CD14-positive monocyte (primary cell): ENCODE data around the gene ULK3. TPM values are rescaled to one million over a fixed set of nuclear protein-coding genes. Genes with fewer than 3 reads are reported as not detected.

Experiments
- DNase-seq, 3 donors: peaks; one replicate each; pipeline ENCODE4 v3.0.0-alpha.2; 2011 to 2022
- H2AFZ ChIP-seq: 2 replicates; pipeline ENCODE4 v1.6.0; 2012; ENCODE audit warnings: mild to moderate bottlenecking, low read depth, low read length, inconsistent platforms; ENCODE audit not compliant: insufficient read depth, poor library complexity, severe bottlenecking
- H3K27ac ChIP-seq, 2 donors: 1 replicate in 1 of 2; 2 replicates in 1 of 2; pipeline ENCODE4 v1.5.1; 2012 to 2013; ENCODE audit warnings: low read length in 2 of 2, control low read depth in 1 of 2, inconsistent platforms in 1 of 2, low read depth in 1 of 2, mild to moderate bottlenecking in 1 of 2
- H3K27me3 ChIP-seq, 2 donors: one replicate each; pipeline versions ENCODE4 v1.6.0 to v1.6.1; 2011 to 2013; ENCODE audit warnings: low read length in 2 of 2; ENCODE audit not compliant: control insufficient read depth in 2 of 2, insufficient read depth in 2 of 2
- H3K36me3 ChIP-seq, 2 donors: replicated peaks in 1 of 2; 1 replicate in 1 of 2; 2 replicates in 1 of 2; pipeline versions ENCODE4 v1.5.1 to v1.6.1; 2012 to 2013; ENCODE audit warnings: low read length in 2 of 2, control low read depth in 1 of 2, inconsistent platforms in 1 of 2, mild to moderate bottlenecking in 1 of 2; ENCODE audit not compliant: insufficient read depth in 2 of 2, control insufficient read depth in 1 of 2
- H3K4me1 ChIP-seq, 2 donors: 1 replicate in 1 of 2; 2 replicates in 1 of 2; pipeline versions ENCODE4 v1.5.1 to v1.6.1; 2012 to 2013; ENCODE audit warnings: low read length in 2 of 2, control low read depth in 1 of 2, inconsistent platforms in 1 of 2, mild to moderate bottlenecking in 1 of 2, moderate library complexity in 1 of 2; ENCODE audit not compliant: insufficient read depth in 2 of 2, control insufficient read depth in 1 of 2
- H3K4me2 ChIP-seq: replicated peaks from 2 replicates; pipeline ENCODE3; 2012; ENCODE audit warnings: low read length, moderate library complexity, mild to moderate bottlenecking; ENCODE audit not compliant: poor library complexity, severe bottlenecking; ENCODE audit errors: extremely low read depth
- H3K4me3 ChIP-seq, 3 experiments: fragments of 200-600 bp in 1 of 3; sonication (generic) in 1 of 3; replicated peaks in 1 of 3; 1 replicate in 2 of 3; 2 replicates in 1 of 3; pipeline ENCODE4 v1.5.1; 2011 to 2013; ENCODE audit warnings: low read length in 3 of 3, mild to moderate bottlenecking in 3 of 3, control low read depth in 2 of 3, low read depth in 2 of 3, inconsistent platforms in 1 of 3, moderate library complexity in 1 of 3
- H3K79me2 ChIP-seq: 2 replicates; pipeline ENCODE4 v1.6.0; 2012; ENCODE audit warnings: mild to moderate bottlenecking, control low read depth, inconsistent platforms, low read length, moderate library complexity; ENCODE audit not compliant: insufficient read depth
- H3K9ac ChIP-seq: 2 replicates; pipeline ENCODE4 v1.6.0; 2017; ENCODE audit warnings: low read length, mild to moderate bottlenecking; ENCODE audit not compliant: insufficient read depth, poor library complexity, severe bottlenecking
- H3K9me3 ChIP-seq, 2 donors: replicated peaks in 1 of 2; 1 replicate in 1 of 2; 2 replicates in 1 of 2; pipeline versions ENCODE4 v1.5.1 to v1.6.1; 2012 to 2013; ENCODE audit warnings: low read length in 2 of 2, control low read depth in 1 of 2; ENCODE audit not compliant: control insufficient read depth in 1 of 2, insufficient read depth in 1 of 2
- H4K20me1 ChIP-seq: 2 replicates; pipeline ENCODE4 v1.6.0; 2012; ENCODE audit warnings: mild to moderate bottlenecking, low read length, control low read depth, moderate library complexity; ENCODE audit not compliant: insufficient read depth
- H3K27ac Mint-ChIP-seq, 7 donors: one replicate each; pipeline ENCODE4 v1.8.0; 2020; ENCODE audit warnings: mild to moderate bottlenecking in 7 of 7, mixed read lengths in 7 of 7, moderate library complexity in 6 of 7, inconsistent platforms in 2 of 7
- H3K27me3 Mint-ChIP-seq, 3 donors: one replicate each; pipeline ENCODE4 v1.8.0; 2021 to 2022; ENCODE audit warnings: low read depth in 3 of 3, mild to moderate bottlenecking in 3 of 3, mixed read lengths in 3 of 3, moderate library complexity in 3 of 3, inconsistent platforms in 1 of 3
- H3K36me3 Mint-ChIP-seq, 2 donors: one replicate each; pipeline ENCODE4 v1.8.0; 2020; ENCODE audit warnings: mixed read lengths in 2 of 2, inconsistent platforms in 1 of 2, mild to moderate bottlenecking in 1 of 2
- H3K4me1 Mint-ChIP-seq: one replicate; pipeline ENCODE4 v1.8.0; 2020; ENCODE audit warnings: mild to moderate bottlenecking, mixed read lengths
- H3K4me3 Mint-ChIP-seq, 2 donors: one replicate each; pipeline ENCODE4 v1.8.0; 2020; ENCODE audit warnings: mild to moderate bottlenecking in 2 of 2, mixed read lengths in 2 of 2, moderate library complexity in 1 of 2
- H3K9me3 Mint-ChIP-seq, 7 donors: one replicate each; pipeline ENCODE4 v1.8.0; 2020 to 2022; ENCODE audit warnings: mixed read lengths in 7 of 7, mild to moderate bottlenecking in 6 of 7, moderate library complexity in 6 of 7, inconsistent platforms in 2 of 7
- CTCF ChIP-seq: fragments of 200-600 bp; IDR thresholded peaks from one replicate; pipeline ENCODE4 v1.8.0; 2022; ENCODE audit warnings: antibody characterized with exemption, mild to moderate bottlenecking
- WGBS: methylation state at CpG from one replicate; pipeline ENCODE4 v1.1.5; 2013; ENCODE audit warnings: missing lambda C conversion rate; ENCODE audit not compliant: insufficient coverage; 5-methylcytosine and 5-hydroxymethylcytosine counted together
- intact Hi-C, 2 donors: fragments of 100-400 bp; cut with micrococcal nuclease; formaldehyde crosslinking; loops; one replicate each; pipeline versions ENCODE4 v1.15.0 to v1.15.1; 2023
- polyA plus RNA-seq, 3 donors: library from polyadenylated mRNA; depleted of rRNA in 1 of 3; unstranded in 2 of 3; stranded (reverse) in 1 of 3; fragments of 300-500 nt in 2 of 3; fragments of >200 nt in 1 of 3; fragmentation: Illumina TruSeq in 2 of 3; gene quantifications; 1 replicate in 2 of 3; 2 replicates in 1 of 3; pipeline ENCODE4 v1.2.3, GENCODE V29; 2012 to 2021

Gene ULK3
- polyA plus RNA-seq, 3 donors = 9.4 to 58.7 (median 16.0) TPM

DNA sequence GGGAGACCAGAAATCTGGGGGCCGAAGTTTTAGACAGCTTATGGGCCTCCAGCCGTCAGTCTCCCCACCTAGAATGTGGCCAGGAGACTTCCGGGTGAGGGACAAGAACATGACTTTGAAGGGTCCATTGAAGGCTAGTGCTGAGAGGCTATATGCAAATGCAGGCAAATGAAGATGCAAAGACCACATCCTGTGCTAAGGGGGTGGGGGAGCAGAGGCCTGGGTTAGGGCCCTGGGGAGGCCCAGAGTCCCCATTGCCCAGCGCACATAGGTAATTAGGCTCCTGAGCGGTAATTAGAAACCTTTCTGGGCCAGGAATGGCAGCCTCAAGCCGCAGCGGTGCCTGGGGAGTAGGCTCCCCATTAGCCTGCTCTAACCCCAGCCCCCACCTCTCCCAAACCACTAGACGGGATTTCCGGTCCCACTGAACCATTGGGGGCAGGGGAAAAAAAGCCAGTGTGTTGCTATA lies 54.2 kb downstream of the ULK3 start:
- no peak for DNase-seq
- Histone ChIP-seq H4K20me1 (peaks cover 26% of the 10 kb centered on the region), H3K36me3 (peaks cover 12 to 26% of the 10 kb centered on the region in 2 donors), H3K27me3 (no peaks in the 10 kb centered on the region), H3K9me3 (no peaks in the 10 kb centered on the region), H3K27ac (peak overlapping the region; percentile 96 to 97), H3K4me2 (peak overlapping the region; percentile 93), H3K4me3 (peak overlapping the region; percentile 17 to 100 (median 46)), H2AFZ (no peak overlapping the region), H3K4me1 (peaks cover 100% of the 10 kb centered on the region in 2 donors), H3K9ac (peak overlapping the region; percentile 76), H3K79me2 (peaks cover 94% of the 10 kb centered on the region)
- H3K4me3 Mint-ChIP-seq = peak overlapping the region; percentile 94 to 95
- H3K36me3 Mint-ChIP-seq = peaks cover 41 to 66% of the 10 kb centered on the region in 2 donors
- 0% methylated on average over 3 of the region's 9 CpGs for WGBS
- TF ChIP-seq CTCF = no peak
- H3K9me3 Mint-ChIP-seq = peaks cover 0 to 2% (median 0%) of the 10 kb centered on the region in 7 donors
- peak overlapping the region; percentile 99 to 100 (median 100) for H3K27ac Mint-ChIP-seq
- H3K4me1 Mint-ChIP-seq = peaks cover 95% of the 10 kb centered on the region
- peaks cover 0 to 2% (median 0%) of the 10 kb centered on the region in 3 donors for H3K27me3 Mint-ChIP-seq
- intact Hi-C loops = no loop called here

GRCh38 chr15:74788042-74788682 lies 54.8 kb downstream of the ULK3 start:
- Histone ChIP-seq H2AFZ (no peak overlapping the region), H3K36me3 (peaks cover 12 to 25% of the 10 kb centered on the region in 2 donors), H3K4me2 (peak overlapping the region; percentile 93), H3K79me2 (peaks cover 94% of the 10 kb centered on the region), H3K4me1 (peaks cover 98 to 100% of the 10 kb centered on the region in 2 donors), H4K20me1 (peaks cover 22% of the 10 kb centered on the region), H3K27ac (peak overlapping the region; percentile 96 to 97), H3K9ac (peak overlapping the region; percentile 76), H3K4me3 (peak overlapping the region; percentile 17 to 100 (median 46)), H3K9me3 (no peaks in the 10 kb centered on the region), H3K27me3 (no peaks in the 10 kb centered on the region)
- peak; percentile 61 to 76 (median 68) for DNase-seq
- WGBS = 0% methylated on average over 2 of the region's 7 CpGs
- H3K9me3 Mint-ChIP-seq = peaks cover 0 to 2% (median 0%) of the 10 kb centered on the region in 7 donors
- peak; percentile 48 for TF ChIP-seq CTCF
- peak overlapping the region; percentile 94 to 95 for H3K4me3 Mint-ChIP-seq
- peak overlapping the region; percentile 99 to 100 (median 100) for H3K27ac Mint-ChIP-seq
- peaks cover 94% of the 10 kb centered on the region for H3K4me1 Mint-ChIP-seq
- intact Hi-C loops = no loop called here
- H3K36me3 Mint-ChIP-seq = peaks cover 44 to 67% of the 10 kb centered on the region in 2 donors
- H3K27me3 Mint-ChIP-seq = peaks cover 0 to 2% (median 0%) of the 10 kb centered on the region in 3 donors
